Islet precursor cell (in vitro differentiated cells): ENCODE results near the gene SCRG1.

Experiments used
- DNase-seq: peaks from one replicate; pipeline ENCODE4 v3.0.0-alpha.2; 2018

The SCRG1 gene

GRCh38 chr4:173410079-173410478, 11.2 kb upstream of the SCRG1 start:
- no peak for DNase-seq

GRCh38 chr4:173405840-173406606, 7.1 kb upstream of the SCRG1 start:
- no peak for DNase-seq

- DNase-seq, result no peak
These were observed 5.5 kb upstream of the SCRG1 start for GRCh38 chr4:173404296-173404865.

- DNase-seq, result no peak
These were observed 4.1 kb upstream of the SCRG1 start for GRCh38 chr4:173403051-173403450.

DNA sequence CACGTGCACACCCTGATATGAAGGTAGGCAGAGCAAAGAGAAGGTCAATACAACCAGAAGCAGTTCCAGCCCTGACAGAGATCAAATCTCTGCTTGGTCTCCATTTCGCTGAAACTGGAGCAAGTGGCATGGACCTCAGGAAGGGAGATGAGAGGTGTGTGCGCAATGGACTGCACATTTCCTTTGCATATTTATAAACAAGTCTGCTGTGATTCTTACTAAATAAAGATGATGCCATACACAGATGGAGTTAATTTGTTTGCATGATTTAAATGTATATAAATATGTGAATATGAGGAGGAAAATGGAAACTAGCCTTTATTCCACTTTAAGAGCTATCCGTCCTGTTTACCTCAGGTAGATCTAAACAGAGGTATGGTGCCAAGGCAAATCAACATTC, 2.1 kb upstream of the SCRG1 start:
- no peak for DNase-seq

DNA sequence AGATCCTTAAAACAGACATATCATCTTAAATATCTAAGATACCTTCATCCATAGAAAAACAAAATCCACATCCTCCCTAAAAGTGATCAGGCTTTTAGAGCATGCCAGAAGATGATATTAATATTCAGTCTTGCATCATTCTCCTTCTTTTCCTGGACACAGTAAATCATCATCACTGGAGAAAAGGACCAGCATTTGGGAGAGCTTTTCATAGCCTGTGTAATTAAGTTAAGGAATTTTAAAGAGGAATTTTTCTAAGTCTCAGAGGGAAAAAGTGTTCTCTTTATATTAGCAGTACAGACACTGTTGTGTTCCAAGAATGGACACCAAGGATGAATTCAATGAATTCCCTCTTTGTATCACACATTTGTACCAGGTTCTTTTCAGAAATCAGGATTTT, 696 bp downstream of the SCRG1 start:
- no peak for DNase-seq

- no peak for DNase-seq
These were observed 1.3 kb downstream of the SCRG1 start for GRCh38 chr4:173397604-173398003.

- DNase-seq, result no peak
These were observed 7.2 kb downstream of the SCRG1 start for GRCh38 chr4:173391701-173392100.

DNA sequence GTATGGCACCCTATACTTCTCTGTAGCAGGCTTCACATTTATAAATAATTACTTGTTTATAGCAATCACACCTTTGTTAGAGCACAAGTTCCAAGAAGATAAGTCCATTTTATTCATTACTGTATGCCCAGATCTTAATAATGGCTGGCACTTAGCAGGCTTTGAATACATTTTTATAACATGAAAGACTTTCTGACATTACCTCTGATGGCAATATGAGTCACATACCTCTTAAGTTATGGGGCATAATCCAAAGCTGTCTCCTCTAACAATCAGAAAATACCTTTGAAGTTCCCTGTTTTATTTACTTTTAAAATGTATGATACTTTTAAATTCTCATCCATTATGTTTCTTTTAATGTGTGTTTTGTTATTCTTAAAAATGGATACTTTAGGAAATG, 12.2 kb downstream of the SCRG1 start:
- no peak for DNase-seq

- no peak for DNase-seq
These were observed 16.6 kb downstream of the SCRG1 start for GRCh38 chr4:173382349-173382748.

GRCh38 chr4:173381610-173382009, 17.3 kb downstream of the SCRG1 start:
- DNase-seq, result no peak

DNA sequence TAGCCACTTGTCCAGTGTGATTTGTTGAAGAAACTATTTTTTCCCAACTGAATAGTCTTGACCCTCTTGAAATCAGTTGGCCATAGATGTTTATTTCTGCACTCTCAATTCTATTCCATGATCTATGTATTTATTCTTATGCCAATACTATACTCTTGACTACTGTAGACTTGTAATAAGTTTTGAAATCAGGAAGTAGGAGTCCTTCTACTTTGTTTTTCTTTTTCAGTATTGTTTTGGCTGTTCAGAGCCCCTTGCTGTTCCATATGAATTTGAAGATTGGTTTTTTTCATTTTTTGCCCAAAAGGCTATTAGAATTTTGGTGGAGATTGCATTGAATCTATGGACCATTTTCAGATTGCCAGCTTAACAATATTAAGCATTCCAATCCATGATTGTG, 17.9 kb downstream of the SCRG1 start:
- no peak for DNase-seq

DNA sequence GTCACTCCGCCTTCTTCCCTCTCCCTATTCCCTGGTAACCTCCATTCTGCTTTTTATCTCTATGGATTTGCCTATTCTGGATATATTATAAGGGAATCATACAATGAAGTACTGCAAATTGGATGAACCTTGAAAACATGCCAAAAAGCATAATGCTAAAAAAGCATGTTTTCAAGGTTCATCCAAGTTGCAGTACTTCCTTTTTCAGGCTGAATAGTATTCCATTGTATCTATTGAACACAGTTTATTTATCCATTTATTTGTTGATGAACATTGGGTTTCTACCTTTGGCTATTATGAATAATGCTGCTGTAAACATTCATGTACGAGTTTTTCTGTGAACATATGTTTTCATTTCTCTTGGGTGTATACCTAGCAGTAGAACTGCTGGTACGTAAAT, 19.0 kb downstream of the SCRG1 start:
- no peak for DNase-seq

- no peak for DNase-seq
These were observed 24.3 kb downstream of the SCRG1 start for GRCh38 chr4:173374588-173374987.

GRCh38 chr4:173371292-173372192, 27.4 kb downstream of the SCRG1 start:
- peak; percentile 91 for DNase-seq

DNA sequence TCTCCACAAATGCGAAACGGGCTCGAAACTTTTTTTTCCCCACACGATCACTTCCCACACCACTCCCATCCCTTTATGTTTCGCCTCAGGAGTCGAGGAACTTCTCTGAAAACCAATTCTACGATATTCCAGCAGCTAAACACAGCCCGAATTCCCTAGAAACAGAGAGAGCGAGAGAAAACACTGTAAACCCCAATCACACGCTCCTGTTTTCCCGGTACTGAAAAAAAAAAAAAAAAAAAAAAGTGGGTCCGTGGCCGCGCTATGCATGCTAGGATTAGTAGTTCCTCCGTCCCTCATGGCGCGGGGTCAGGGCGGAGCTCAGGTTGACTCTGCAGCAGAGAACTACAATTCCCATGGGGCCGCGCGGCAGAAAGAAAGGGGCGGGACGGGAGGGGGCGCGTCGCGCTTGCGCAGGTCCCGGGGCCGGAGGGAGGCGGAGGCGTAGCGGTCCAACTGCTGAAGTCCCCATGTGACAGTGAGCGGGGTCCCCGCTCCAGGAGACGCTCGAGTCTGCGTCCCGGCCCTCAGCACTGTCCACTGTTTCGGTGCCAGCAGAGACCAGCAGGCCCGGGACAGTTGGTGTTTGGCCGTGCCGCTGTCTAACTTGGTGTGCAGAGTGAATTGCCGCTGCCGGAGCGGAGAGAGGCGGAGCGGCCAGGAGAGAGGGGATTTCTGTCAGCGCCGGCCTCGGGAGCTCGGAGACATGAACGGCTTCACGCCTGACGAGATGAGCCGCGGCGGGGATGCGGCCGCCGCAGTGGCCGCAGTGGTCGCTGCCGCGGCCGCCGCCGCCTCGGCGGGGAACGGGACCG, 28.2 kb downstream of the SCRG1 start, which contains the start of gene SAP30:
TSS of gene SAP30 (plus strand) at position 478 of the 815 bp plus-strand sequence. CDS start at position 707, 229 bp downstream.
- peak; percentile 99 for DNase-seq

- no peak for DNase-seq
These were observed 28.8 kb downstream of the SCRG1 start for GRCh38 chr4:173370130-173370476.

DNA sequence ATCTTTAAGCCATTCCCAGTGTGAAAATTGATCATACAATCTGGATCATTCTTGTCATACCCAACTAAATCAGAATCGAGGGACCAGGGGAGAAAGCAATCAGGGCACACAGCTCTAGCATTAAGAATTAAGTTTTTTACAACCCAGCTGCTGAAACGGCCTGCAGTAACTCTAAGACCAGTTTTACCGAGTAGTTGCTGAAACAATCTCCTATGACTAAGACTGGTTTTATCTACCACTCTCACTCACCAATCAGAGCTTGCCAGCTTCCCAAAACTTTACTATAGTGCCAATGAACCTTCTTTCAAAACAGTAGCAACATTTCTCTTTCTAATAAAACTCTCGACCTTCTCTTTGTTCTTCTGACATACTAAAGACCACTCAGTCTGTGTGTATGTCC, 31.0 kb downstream of the SCRG1 start:
- no peak for DNase-seq

DNA sequence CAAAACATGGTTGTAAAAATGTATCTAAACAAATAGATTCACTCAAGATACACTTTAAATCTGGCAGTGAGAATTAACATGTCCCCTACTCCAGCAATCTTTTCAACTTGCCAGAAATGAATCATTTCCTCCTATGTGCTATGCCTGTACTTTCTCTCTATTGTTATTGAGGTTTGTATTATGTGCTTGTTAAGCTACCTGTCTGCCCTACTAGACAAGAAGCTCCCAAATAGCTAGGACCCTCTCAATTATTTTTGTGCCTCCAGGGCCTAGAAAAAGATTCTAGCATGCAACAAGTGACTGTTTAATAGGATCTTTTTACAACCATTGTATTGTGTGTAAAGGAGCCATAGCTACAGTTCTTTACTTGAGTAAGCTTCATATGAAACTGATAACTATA, 31.6 kb downstream of the SCRG1 start:
- no peak for DNase-seq

- no peak for DNase-seq
These were observed 33.4 kb downstream of the SCRG1 start for GRCh38 chr4:173365359-173365996.

GRCh38 chr4:173362666-173363065, 36.2 kb downstream of the SCRG1 start:
- DNase-seq, result no peak

DNA sequence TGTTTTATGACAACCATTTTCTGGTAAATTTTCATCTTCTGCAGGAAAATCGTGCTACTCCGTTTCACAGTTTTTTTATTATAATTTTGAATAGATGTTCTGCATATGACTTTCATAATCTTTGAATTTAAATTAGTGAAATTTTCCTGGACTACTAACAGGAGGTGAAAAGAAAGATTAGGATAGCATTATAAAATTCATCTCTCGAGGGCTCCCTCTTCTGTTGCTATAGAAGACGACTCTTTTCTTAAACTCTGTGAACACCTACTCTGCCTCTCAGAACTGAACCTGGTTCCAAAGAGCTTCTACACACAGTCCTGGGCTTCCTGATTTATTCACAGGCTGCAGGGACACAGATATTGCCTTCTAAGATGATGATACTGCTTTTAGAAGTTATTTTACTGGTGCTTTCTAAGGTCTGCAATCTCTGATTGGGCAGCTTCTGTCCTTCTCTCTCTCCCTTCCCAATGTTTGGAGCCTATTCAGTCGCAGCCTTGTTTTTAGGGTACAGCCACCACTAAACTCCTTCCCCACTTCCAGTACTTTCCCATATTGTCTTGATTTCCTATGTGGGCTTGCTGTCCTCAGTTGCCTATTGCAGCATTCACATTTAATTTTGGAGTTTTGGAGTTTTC, 38.2 kb downstream of the SCRG1 start:
- DNase-seq, result no peak
